Glutamatergic neuron (in vitro differentiated cells): Measurements from ENCODE around the gene GAS1. TPM values are rescaled to one million over a fixed set of nuclear protein-coding genes. Genes with fewer than 3 reads are reported as not detected.

ENCODE experiments used
- DNase-seq: peaks from one replicate; pipeline ENCODE4 v3.0.0; 2022
- H3K27ac Mint-ChIP-seq: one replicate; pipeline ENCODE4 v1.8.0; 2020; ENCODE audit warnings: mild to moderate bottlenecking, mixed read lengths, inconsistent platforms; ENCODE audit not compliant: unreplicated experiment
- H3K27me3 Mint-ChIP-seq: one replicate; pipeline ENCODE4 v1.8.0; 2020; ENCODE audit warnings: mild to moderate bottlenecking, moderate library complexity, mixed read lengths, inconsistent platforms; ENCODE audit not compliant: unreplicated experiment
- H3K36me3 Mint-ChIP-seq: one replicate; pipeline ENCODE4 v1.8.0; 2020; ENCODE audit warnings: mild to moderate bottlenecking, mixed read lengths, inconsistent platforms; ENCODE audit not compliant: unreplicated experiment
- H3K4me1 Mint-ChIP-seq: one replicate; pipeline ENCODE4 v1.8.0; 2020; ENCODE audit warnings: mild to moderate bottlenecking, low read depth, mixed read lengths, inconsistent platforms; ENCODE audit not compliant: unreplicated experiment
- H3K4me3 Mint-ChIP-seq: one replicate; pipeline ENCODE4 v1.8.0; 2020; ENCODE audit warnings: mild to moderate bottlenecking, mixed read lengths, inconsistent platforms; ENCODE audit not compliant: unreplicated experiment
- H3K9me3 Mint-ChIP-seq: one replicate; pipeline ENCODE4 v1.8.0; 2020; ENCODE audit warnings: mild to moderate bottlenecking, moderate library complexity, mixed read lengths, inconsistent platforms; ENCODE audit not compliant: unreplicated experiment
- CTCF ChIP-seq: fragments of 200-600 bp; sonication (generic); IDR thresholded peaks from one replicate; pipeline ENCODE4 v1.5.0; 2021; ENCODE audit not compliant: partially characterized antibody, unreplicated experiment
- long read RNA-seq: library from polyadenylated mRNA; unstranded; transcript quantifications from one replicate; pipeline ENCODE4 v2.0.0, GENCODE V29; 2020; ENCODE audit not compliant: unreplicated experiment
- total RNA-seq: library from RNA; stranded (reverse); fragmentation: NEBNext Ultra II Directional; extraction: Animal tissue kit (Norgen Biotek cat#: 25700); gene quantifications from one replicate; pipeline ENCODE4 v1.2.1, GENCODE V29; 2021; ENCODE audit not compliant: unreplicated experiment

Gene GAS1
- 6.1 TPM for total RNA-seq
- long read RNA-seq, partial matches to known transcripts = 0 of 2 reads
- long read RNA-seq, other reads (novel, unspliced or antisense) = 0 of 2 reads

GRCh38 chr9:86947146-86948073 lies at the start of gene GAS1:
TSS of gene GAS1 (minus strand) at chr9:86947506. CDS start at chr9:86946779, 727 bp downstream.
- peaks cover 29% of the 10 kb centered on the region for H3K4me1 Mint-ChIP-seq
- H3K27me3 Mint-ChIP-seq = peaks cover 7% of the 10 kb centered on the region
- TF ChIP-seq CTCF = no peak
- DNase-seq = peak; percentile 82
- peak within 1 kb of the TSS; percentile 87 for H3K4me3 Mint-ChIP-seq
- H3K9me3 Mint-ChIP-seq = peaks cover 14% of the 10 kb centered on the region
- H3K27ac Mint-ChIP-seq = peak within 1 kb of the TSS; percentile 93
- H3K36me3 Mint-ChIP-seq = no peaks in the 10 kb centered on the region

DNA sequence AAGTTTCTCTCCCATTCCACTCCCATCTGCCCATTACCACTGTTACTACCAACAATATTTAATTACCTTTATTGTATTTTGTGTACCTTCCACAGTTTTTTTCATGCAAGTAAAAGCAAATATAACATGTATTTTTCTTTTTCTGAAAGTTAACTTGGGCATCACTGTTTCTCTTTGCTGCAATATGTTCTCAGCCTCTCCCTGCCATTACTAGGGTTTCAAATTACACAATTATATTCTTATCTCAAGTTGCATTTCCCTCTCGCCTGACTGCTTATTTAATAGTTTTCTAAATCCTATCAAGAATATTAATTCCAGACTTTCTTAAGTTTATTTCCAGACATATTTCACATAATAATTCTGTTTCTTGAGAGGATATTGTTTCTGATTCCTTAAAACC lies 46.9 kb upstream of the GAS1 start:
- no peak overlapping the region for H3K27ac Mint-ChIP-seq
- no peaks in the 10 kb centered on the region for H3K4me1 Mint-ChIP-seq
- DNase-seq = no peak
- H3K4me3 Mint-ChIP-seq = no peak overlapping the region
- no peaks in the 10 kb centered on the region for H3K9me3 Mint-ChIP-seq
- no peaks in the 10 kb centered on the region for H3K36me3 Mint-ChIP-seq
- H3K27me3 Mint-ChIP-seq = no peaks in the 10 kb centered on the region
- no peak for TF ChIP-seq CTCF

GRCh38 chr9:86993830-86994229 lies 46.5 kb upstream of the GAS1 start:
- Mint-ChIP-seq H3K4me3 (no peak overlapping the region), H3K27me3 (no peaks in the 10 kb centered on the region), H3K4me1 (no peaks in the 10 kb centered on the region), H3K9me3 (no peaks in the 10 kb centered on the region), H3K36me3 (no peaks in the 10 kb centered on the region), H3K27ac (no peak overlapping the region)
- TF ChIP-seq CTCF = no peak
- DNase-seq = no peak

- Mint-ChIP-seq H3K4me3 (no peak overlapping the region), H3K4me1 (no peaks in the 10 kb centered on the region), H3K9me3 (no peaks in the 10 kb centered on the region), H3K27ac (no peak overlapping the region), H3K27me3 (no peaks in the 10 kb centered on the region), H3K36me3 (no peaks in the 10 kb centered on the region)
- DNase-seq = no peak
- TF ChIP-seq CTCF = no peak
Observed at GRCh38 chr9:86991077-86991476, 43.8 kb upstream of the GAS1 start.

DNA sequence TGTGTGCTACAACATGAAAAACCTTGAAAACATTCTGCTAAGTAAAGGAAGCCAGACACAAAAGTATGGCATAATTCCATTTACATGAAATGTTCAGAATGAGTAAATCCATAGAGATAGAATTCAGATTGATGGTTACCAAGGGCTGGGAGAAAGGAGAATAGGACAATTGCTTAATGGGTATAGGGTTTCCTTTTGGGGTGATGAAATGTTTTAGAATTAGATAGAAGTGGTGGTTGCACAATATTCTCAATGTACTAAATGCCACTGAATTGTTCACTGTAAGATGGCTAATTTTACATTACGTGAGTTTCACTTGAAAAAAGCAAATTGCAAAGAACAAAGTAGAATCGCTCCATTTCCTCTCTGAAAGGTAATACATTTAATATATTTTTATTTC lies 43.0 kb upstream of the GAS1 start:
- DNase-seq = no peak
- TF ChIP-seq CTCF = no peak
- H3K27ac Mint-ChIP-seq = no peak overlapping the region
- no peak overlapping the region for H3K4me3 Mint-ChIP-seq
- H3K4me1 Mint-ChIP-seq = no peaks in the 10 kb centered on the region
- H3K9me3 Mint-ChIP-seq = no peaks in the 10 kb centered on the region
- no peaks in the 10 kb centered on the region for H3K36me3 Mint-ChIP-seq
- no peaks in the 10 kb centered on the region for H3K27me3 Mint-ChIP-seq
